Ishikawa (cell line): ENCODE results near the gene ENOX1.

Experiments
- CEBPB ChIP-seq: IDR thresholded peaks from 2 replicates; pipeline ENCODE4 v1.6.1; 2012
- CREB1 ChIP-seq: IDR thresholded peaks from 2 replicates; pipeline ENCODE4 v1.6.1; 2012; ENCODE audit warnings: low read depth
- EGR1 ChIP-seq: IDR thresholded peaks from 2 replicates; pipeline ENCODE4 v1.6.1; 2012
- EP300 ChIP-seq: IDR thresholded peaks from 2 replicates; pipeline ENCODE4 v1.6.1; 2012; ENCODE audit warnings: borderline replicate concordance
- FOXM1 ChIP-seq: IDR thresholded peaks from 2 replicates; pipeline ENCODE4 v1.6.1; 2012; ENCODE audit warnings: low read depth, borderline replicate concordance
- MAX ChIP-seq: IDR thresholded peaks from 2 replicates; pipeline ENCODE4 v1.6.1; 2012
- NFIC ChIP-seq: IDR thresholded peaks from 2 replicates; pipeline ENCODE4 v1.6.1; 2012
- RAD21 ChIP-seq: IDR thresholded peaks from 2 replicates; pipeline ENCODE4 v1.6.1; 2012; ENCODE audit warnings: low read depth
- TAF1 ChIP-seq: IDR thresholded peaks from 2 replicates; pipeline ENCODE4 v1.6.1; 2012; ENCODE audit warnings: low read depth, mild to moderate bottlenecking
- TCF12 ChIP-seq: IDR thresholded peaks from 2 replicates; pipeline ENCODE4 v1.6.1; 2012; ENCODE audit warnings: low read depth
- USF1 ChIP-seq: IDR thresholded peaks from 2 replicates; pipeline ENCODE4 v1.6.1; 2012
- YY1 ChIP-seq: IDR thresholded peaks from 2 replicates; pipeline ENCODE4 v1.6.1; 2012; ENCODE audit warnings: low read depth

- TF ChIP-seq CEBPB (no peak), RAD21 (no peak), TAF1 (no peak), CREB1 (no peak), MAX (no peak), EGR1 (no peak), TCF12 (no peak), EP300 (no peak), YY1 (no peak), FOXM1 (no peak), USF1 (no peak), NFIC (no peak)
Observed at GRCh38 chr13:43785261-43785649, 1.5 kb downstream of the ENOX1 start.
